C4-2B (cell line): Measurements from ENCODE around the gene SLC24A4.

Experiments used
- CTCF ChIP-seq: fragments of 450-650 bp; conservative IDR thresholded peaks from 2 replicates; pipeline ENCODE4 v1.5.1; 2017; ENCODE audit warnings: mild to moderate bottlenecking
- ZFX ChIP-seq: fragments of 450-650 bp; IDR thresholded peaks from 2 replicates; pipeline ENCODE4 v1.6.1; 2017

- TF ChIP-seq CTCF (no peak), ZFX (no peak)
These were observed 81.1 kb downstream of the SLC24A4 start for GRCh38 chr14:92404018-92404417.
